Keratinocyte (primary cell): Measurements from ENCODE around the gene ELFN2. TPM values are rescaled to one million over a fixed set of nuclear protein-coding genes. Genes with fewer than 3 reads are reported as not detected.

Experiments
- DNase-seq: peaks from one replicate; pipeline ENCODE4 v3.0.0-alpha.2; 2011; ENCODE audit warnings: low read depth, missing footprints, low spot score
- FAIRE-seq: peaks from 2 replicates; lab custom pipeline; 2011; peaks lifted over from hg19 to GRCh38; lab: Jason Lieb, UNC
- H2AFZ ChIP-seq: 2 replicates; pipeline ENCODE4 v1.6.0; 2012; ENCODE audit warnings: low read length, control low read depth, inconsistent platforms; ENCODE audit not compliant: control insufficient read depth
- H3K27ac ChIP-seq: 2 replicates; pipeline ENCODE4 v1.5.1; 2011; ENCODE audit warnings: low read length; ENCODE audit not compliant: control insufficient read depth, insufficient read depth
- H3K27me3 ChIP-seq: 3 replicates; pipeline ENCODE4 v1.6.0; 2011; ENCODE audit warnings: low read length; ENCODE audit not compliant: control insufficient read depth, insufficient read depth; ENCODE audit errors: extremely low read depth
- H3K36me3 ChIP-seq, 2 experiments: 2 replicates in 1 of 2; 3 replicates in 1 of 2; pipeline ENCODE4 v1.5.1; 2011; ENCODE audit warnings: low read length in 2 of 2, mild to moderate bottlenecking in 1 of 2; ENCODE audit not compliant: control insufficient read depth in 2 of 2, insufficient read depth in 2 of 2; ENCODE audit errors: extremely low read depth in 1 of 2
- H3K4me1 ChIP-seq: 3 replicates; pipeline ENCODE4 v1.5.1; 2011; ENCODE audit warnings: low read length; ENCODE audit not compliant: control insufficient read depth, insufficient read depth; ENCODE audit errors: extremely low read depth
- H3K4me2 ChIP-seq: 3 replicates; pipeline ENCODE4 v1.6.0; 2011; ENCODE audit warnings: low read depth, low read length; ENCODE audit not compliant: control insufficient read depth, insufficient read depth; ENCODE audit errors: extremely low read depth
- H3K4me3 ChIP-seq, 3 experiments: fragments of 200-600 bp in 1 of 3; sonication (generic) in 1 of 3; 2 replicates in 2 of 3; 3 replicates in 1 of 3; pipeline ENCODE4 v1.5.1; 2011 to 2016; ENCODE audit warnings: low read length in 3 of 3, mild to moderate bottlenecking in 3 of 3, control low read depth in 2 of 3, inconsistent platforms in 1 of 3, low read depth in 1 of 3, mixed read lengths in 1 of 3, mixed run types in 1 of 3, moderate library complexity in 1 of 3; ENCODE audit not compliant: control insufficient read depth in 2 of 3, insufficient read depth in 2 of 3; ENCODE audit errors: extremely low read depth in 1 of 3
- H3K79me2 ChIP-seq: 2 replicates; pipeline ENCODE4 v1.6.0; 2012; ENCODE audit warnings: low read length; ENCODE audit not compliant: control insufficient read depth, insufficient read depth
- H3K9ac ChIP-seq: 3 replicates; pipeline ENCODE4 v1.6.0; 2011; ENCODE audit warnings: low read length; ENCODE audit not compliant: control insufficient read depth, insufficient read depth; ENCODE audit errors: extremely low read depth
- H3K9me1 ChIP-seq: 3 replicates; pipeline ENCODE4 v1.6.0; 2011; ENCODE audit warnings: low read length; ENCODE audit not compliant: control insufficient read depth, insufficient read depth; ENCODE audit errors: extremely low read depth
- H3K9me3 ChIP-seq: 2 replicates; pipeline ENCODE4 v1.5.1; 2012; ENCODE audit warnings: low read depth, low read length; ENCODE audit not compliant: control insufficient read depth
- H4K20me1 ChIP-seq: 3 replicates; pipeline ENCODE4 v1.6.0; 2011; ENCODE audit warnings: low read length; ENCODE audit not compliant: control insufficient read depth, insufficient read depth; ENCODE audit errors: extremely low read depth
- EZH2 ChIP-seq: IDR thresholded peaks from one replicate; pipeline ENCODE4 v1.6.1; 2012; ENCODE audit warnings: inconsistent platforms, mild to moderate bottlenecking, low read length, moderate library complexity
- dilution Hi-C: fragments of 300-500 bp; cut with MboI; formaldehyde crosslinking; loops from one replicate; pipeline ENCODE4 v1.7.0; 2020; ENCODE audit warnings: low sequenced_read_pairs; ENCODE audit not compliant: extremely low pct_ligation_motif_present
- polyA plus RNA-seq, 5 experiments: library from polyadenylated mRNA; depleted of rRNA in 3 of 5; stranded (reverse) in 3 of 5; stranded (forward) in 1 of 5; unstranded in 1 of 5; fragments of >200 nt; gene quantifications; 1 replicate in 1 of 5; 2 replicates in 3 of 5; 3 replicates in 1 of 5; pipeline versions ENCODE4 v1.2.1 to v1.2.3, GENCODE V29; 2011 to 2012; ENCODE audit warnings: missing spikeins in 2 of 5, low read depth in 1 of 5, low replicate concordance in 1 of 5
- TF ChIP-seq, protein P1 (sequence below), 3 experiments: IDR thresholded peaks in 1 of 3; conservative IDR thresholded peaks in 1 of 3; optimal IDR thresholded peaks in 1 of 3; 2 replicates in 2 of 3; 3 replicates in 1 of 3; pipeline versions ENCODE3 to v1.5.1; 2011; ENCODE audit warnings: low read length in 3 of 3, mild to moderate bottlenecking in 3 of 3, moderate library complexity in 2 of 3, control low read depth in 1 of 3, inconsistent platforms in 1 of 3; ENCODE audit not compliant: insufficient read depth in 2 of 3; ENCODE audit errors: extremely low read depth in 1 of 3

Gene ELFN2
- polyA plus RNA-seq, 1 donor (not counting 4 experiments of a cell fraction or from before 2014, with no cell fraction given) = 0.13 TPM

DNA sequence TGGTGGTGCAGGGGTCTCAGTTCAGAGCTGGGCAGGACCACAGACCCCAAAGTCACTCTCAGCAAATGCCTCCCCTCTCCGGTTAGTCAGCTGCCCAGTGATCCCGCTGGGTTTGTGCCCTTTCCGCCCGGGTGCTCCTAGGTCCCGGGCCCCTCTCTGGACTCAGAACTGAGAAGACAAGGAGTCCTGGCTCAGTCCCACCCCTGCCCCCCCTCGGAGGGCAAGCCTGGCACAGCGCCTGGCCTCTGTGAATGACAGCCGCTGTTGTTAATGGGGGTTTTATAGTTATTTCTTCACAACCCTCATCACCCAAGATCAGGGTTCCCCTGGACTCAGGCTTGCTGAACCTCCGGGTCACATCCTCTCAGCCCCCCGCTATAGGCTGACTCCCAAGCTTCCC is 47.6 kb downstream of the ELFN2 start:
- H3K4me3 ChIP-seq = no peak overlapping the region
- FAIRE-seq = no peak
- TF ChIP-seq EZH2 = no peak
- TF ChIP-seq, protein P1, sequence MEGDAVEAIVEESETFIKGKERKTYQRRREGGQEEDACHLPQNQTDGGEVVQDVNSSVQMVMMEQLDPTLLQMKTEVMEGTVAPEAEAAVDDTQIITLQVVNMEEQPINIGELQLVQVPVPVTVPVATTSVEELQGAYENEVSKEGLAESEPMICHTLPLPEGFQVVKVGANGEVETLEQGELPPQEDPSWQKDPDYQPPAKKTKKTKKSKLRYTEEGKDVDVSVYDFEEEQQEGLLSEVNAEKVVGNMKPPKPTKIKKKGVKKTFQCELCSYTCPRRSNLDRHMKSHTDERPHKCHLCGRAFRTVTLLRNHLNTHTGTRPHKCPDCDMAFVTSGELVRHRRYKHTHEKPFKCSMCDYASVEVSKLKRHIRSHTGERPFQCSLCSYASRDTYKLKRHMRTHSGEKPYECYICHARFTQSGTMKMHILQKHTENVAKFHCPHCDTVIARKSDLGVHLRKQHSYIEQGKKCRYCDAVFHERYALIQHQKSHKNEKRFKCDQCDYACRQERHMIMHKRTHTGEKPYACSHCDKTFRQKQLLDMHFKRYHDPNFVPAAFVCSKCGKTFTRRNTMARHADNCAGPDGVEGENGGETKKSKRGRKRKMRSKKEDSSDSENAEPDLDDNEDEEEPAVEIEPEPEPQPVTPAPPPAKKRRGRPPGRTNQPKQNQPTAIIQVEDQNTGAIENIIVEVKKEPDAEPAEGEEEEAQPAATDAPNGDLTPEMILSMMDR (optimal IDR thresholded peaks at IDR 0.05 in 1 of 3, IDR thresholded peaks at IDR 0.05 in 1 of 3, conservative IDR thresholded peaks at IDR 0.05 in 1 of 3; ENCODE audit: extremely low read depth in 1 of 3, insufficient read depth in 2 of 3, low read length in 3 of 3) = no peak
- no peaks in the 10 kb centered on the region for H3K36me3 ChIP-seq
- H3K4me2 ChIP-seq = no peak overlapping the region
- H3K9ac ChIP-seq = no peak overlapping the region
- H2AFZ ChIP-seq = no peak overlapping the region
- H3K27me3 ChIP-seq = peaks cover 45% of the 10 kb centered on the region
- H4K20me1 ChIP-seq = no peaks in the 10 kb centered on the region
- H3K9me3 ChIP-seq = no peaks in the 10 kb centered on the region
- dilution Hi-C loops = no loop called here
- H3K27ac ChIP-seq = no peak overlapping the region
- no peaks in the 10 kb centered on the region for H3K4me1 ChIP-seq
- no peaks in the 10 kb centered on the region for H3K79me2 ChIP-seq
- DNase-seq = no peak
- no peaks in the 10 kb centered on the region for H3K9me1 ChIP-seq

DNA sequence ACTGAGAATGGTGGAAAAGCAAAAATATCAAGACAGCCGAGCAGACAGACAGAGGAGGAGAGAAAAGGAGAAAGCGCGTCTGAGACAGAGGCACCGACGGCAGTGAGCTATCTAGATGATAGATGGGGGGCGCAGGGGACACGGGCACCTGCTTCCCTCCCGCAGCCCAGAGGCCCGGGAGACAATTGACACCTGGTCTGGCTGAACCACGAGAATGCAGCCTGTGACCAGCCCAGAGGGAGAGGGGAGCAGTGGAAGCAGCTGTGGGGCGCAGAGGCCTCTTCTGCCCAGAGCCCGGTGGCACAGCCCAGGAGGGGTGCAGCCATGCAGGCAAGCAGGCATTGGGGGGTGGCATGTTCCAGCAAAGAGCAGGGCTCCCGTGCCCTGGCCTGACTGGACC is 48.2 kb downstream of the ELFN2 start:
- Histone ChIP-seq H3K27me3 (peaks cover 45% of the 10 kb centered on the region), H4K20me1 (no peaks in the 10 kb centered on the region), H3K4me1 (no peaks in the 10 kb centered on the region), H3K4me3 (no peak overlapping the region), H3K4me2 (no peak overlapping the region), H3K27ac (no peak overlapping the region), H2AFZ (no peak overlapping the region), H3K79me2 (no peaks in the 10 kb centered on the region), H3K36me3 (no peaks in the 10 kb centered on the region), H3K9me1 (no peaks in the 10 kb centered on the region), H3K9me3 (no peaks in the 10 kb centered on the region), H3K9ac (no peak overlapping the region)
- DNase-seq = no peak
- no peak for FAIRE-seq
- TF ChIP-seq, protein P1 (optimal IDR thresholded peaks at IDR 0.05 in 1 of 3, IDR thresholded peaks at IDR 0.05 in 1 of 3, conservative IDR thresholded peaks at IDR 0.05 in 1 of 3; ENCODE audit: extremely low read depth in 1 of 3, insufficient read depth in 2 of 3, low read length in 3 of 3) = no peak
- TF ChIP-seq EZH2 = peak; percentile 63
- dilution Hi-C loops = no loop called here
